ENCODE results near the gene CCND1. TPM values are rescaled to one million over a fixed set of nuclear protein-coding genes. Genes with fewer than 3 reads are reported as not detected.
A peak's percentile ranks its signal among the peaks of the same experiment; 100 is the strongest.

Gene CCND1
- total and polyA plus RNA-seq, 9 of the 15 experiments (the other 6 are each of a cell fraction or from before 2014, with no cell fraction given): 0.04 to 23.3 (median 3.8) TPM

GRCh38 chr11:69644071-69644961 lies 3.4 kb downstream of the CCND1 start (continued):
- TF ChIP-seq USF2 (CRISPR knock-in tag; IDR thresholded peaks at IDR 0.05) (peak; percentile 49), SOX6 (IDR thresholded peaks at IDR 0.05) (no peak), ZNF311 (CRISPR knock-in tag; IDR thresholded peaks at IDR 0.05) (no peak), ELK1 (CRISPR knock-in tag; IDR thresholded peaks at IDR 0.05) (no peak), THAP12 (CRISPR knock-in tag; IDR thresholded peaks at IDR 0.05) (no peak), LEF1 (IDR thresholded peaks at IDR 0.05) (no peak), FOXK2 (conservative IDR thresholded peaks at IDR 0.05 in 1 of 2, IDR thresholded peaks at IDR 0.05 in 1 of 2; ENCODE audit: low read depth in 2 of 2) (no peak), XRCC5 (IDR thresholded peaks at IDR 0.05; ENCODE audit: low read depth, low read length) (no peak), ZNF24 (IDR thresholded peaks at IDR 0.05) (no peak), CLOCK (CRISPR knock-in tag; IDR thresholded peaks at IDR 0.05; ENCODE audit: borderline replicate concordance) (no peak), STAT6 (CRISPR knock-in tag; IDR thresholded peaks at IDR 0.05) (no peak), NFIC (IDR thresholded peaks at IDR 0.05) (peak; percentile 59), NKRF (IDR thresholded peaks at IDR 0.05; ENCODE audit: borderline replicate concordance) (no peak), ZBTB1 (CRISPR knock-in tag; IDR thresholded peaks at IDR 0.05; ENCODE audit: borderline replicate concordance, low read depth) (no peak)
